Neural crest cell (in vitro differentiated cells): ENCODE measurements around the gene SMIM35. TPM values are rescaled to one million over a fixed set of nuclear protein-coding genes. Genes with fewer than 3 reads are reported as not detected.

Source experiments
- DNase-seq: peaks from one replicate; pipeline ENCODE4 v3.0.0; 2021; ENCODE audit warnings: low read depth, mixed read lengths, low spot score
- H3K27ac Mint-ChIP-seq: one replicate; pipeline ENCODE4 v1.8.0; 2021; ENCODE audit warnings: mild to moderate bottlenecking, mixed read lengths; ENCODE audit not compliant: unreplicated experiment
- H3K27me3 Mint-ChIP-seq: 2 replicates; pipeline ENCODE4 v1.8.0; 2021; ENCODE audit warnings: low read depth, mild to moderate bottlenecking, mixed read lengths
- H3K36me3 Mint-ChIP-seq: 2 replicates; pipeline ENCODE4 v1.8.0; 2021; ENCODE audit warnings: low read depth, mild to moderate bottlenecking, mixed read lengths
- H3K4me1 Mint-ChIP-seq: 2 replicates; pipeline ENCODE4 v1.8.0; 2021; ENCODE audit warnings: mixed read lengths
- H3K4me3 Mint-ChIP-seq: one replicate; pipeline ENCODE4 v1.8.0; 2021; ENCODE audit warnings: mild to moderate bottlenecking, mixed read lengths
- H3K9me3 Mint-ChIP-seq: 2 replicates; pipeline ENCODE4 v1.8.0; 2021; ENCODE audit warnings: mixed read lengths
- CTCF ChIP-seq: fragments of 200-600 bp; sonication (generic); conservative IDR thresholded peaks from 2 replicates; pipeline ENCODE4 v1.5.0; 2021; ENCODE audit warnings: antibody characterized with exemption, mild to moderate bottlenecking
- total RNA-seq: library from RNA; stranded (reverse); gene quantifications from 2 replicates; pipeline ENCODE4 v1.2.1, GENCODE V29; 2021

The SMIM35 gene
- total RNA-seq, 1 donor from 2014 or later = not detected

GRCh38 chr11:118015385-118015841 lies 71.3 kb downstream of the SMIM35 start:
- Mint-ChIP-seq H3K4me1 (no peaks in the 10 kb centered on the region), H3K9me3 (peaks cover 7% of the 10 kb centered on the region), H3K27me3 (peaks cover 22% of the 10 kb centered on the region), H3K4me3 (no peak overlapping the region), H3K27ac (no peak overlapping the region), H3K36me3 (no peaks in the 10 kb centered on the region)
- DNase-seq = no peak
- no peak for TF ChIP-seq CTCF

GRCh38 chr11:118014022-118014421 lies 72.7 kb downstream of the SMIM35 start:
- Mint-ChIP-seq H3K4me3 (no peak overlapping the region), H3K36me3 (no peaks in the 10 kb centered on the region), H3K9me3 (peaks cover 7% of the 10 kb centered on the region), H3K27ac (no peak overlapping the region), H3K27me3 (peaks cover 19% of the 10 kb centered on the region), H3K4me1 (no peaks in the 10 kb centered on the region)
- DNase-seq = no peak
- no peak for TF ChIP-seq CTCF

- Mint-ChIP-seq H3K4me3 (no peak overlapping the region), H3K4me1 (no peaks in the 10 kb centered on the region), H3K36me3 (no peaks in the 10 kb centered on the region), H3K27me3 (peaks cover 5% of the 10 kb centered on the region), H3K9me3 (peaks cover 3% of the 10 kb centered on the region), H3K27ac (no peak overlapping the region)
- no peak for DNase-seq
- no peak for TF ChIP-seq CTCF
Observed at GRCh38 chr11:118012083-118012669, 74.6 kb downstream of the SMIM35 start.

- no peaks in the 10 kb centered on the region for H3K27me3 Mint-ChIP-seq
Observed at GRCh38 chr11:118010738-118011461, 75.9 kb downstream of the SMIM35 start.

More at GRCh38 chr11:118010738-118011461, 75.9 kb downstream of the SMIM35 start:
- Mint-ChIP-seq H3K4me1 (no peaks in the 10 kb centered on the region), H3K27ac (no peak overlapping the region), H3K4me3 (no peak overlapping the region), H3K36me3 (no peaks in the 10 kb centered on the region), H3K9me3 (peaks cover 3% of the 10 kb centered on the region)
- no peak for DNase-seq
- TF ChIP-seq CTCF = no peak
